GM12872 (cell line): Measurements from ENCODE around the gene CHCHD6.

Source experiments
- CTCF ChIP-seq: IDR thresholded peaks from 3 replicates; pipeline ENCODE4 v1.5.1; 2011; ENCODE audit warnings: low read depth, mild to moderate bottlenecking, low read length, moderate library complexity; ENCODE audit not compliant: insufficient read depth

Gene CHCHD6

DNA sequence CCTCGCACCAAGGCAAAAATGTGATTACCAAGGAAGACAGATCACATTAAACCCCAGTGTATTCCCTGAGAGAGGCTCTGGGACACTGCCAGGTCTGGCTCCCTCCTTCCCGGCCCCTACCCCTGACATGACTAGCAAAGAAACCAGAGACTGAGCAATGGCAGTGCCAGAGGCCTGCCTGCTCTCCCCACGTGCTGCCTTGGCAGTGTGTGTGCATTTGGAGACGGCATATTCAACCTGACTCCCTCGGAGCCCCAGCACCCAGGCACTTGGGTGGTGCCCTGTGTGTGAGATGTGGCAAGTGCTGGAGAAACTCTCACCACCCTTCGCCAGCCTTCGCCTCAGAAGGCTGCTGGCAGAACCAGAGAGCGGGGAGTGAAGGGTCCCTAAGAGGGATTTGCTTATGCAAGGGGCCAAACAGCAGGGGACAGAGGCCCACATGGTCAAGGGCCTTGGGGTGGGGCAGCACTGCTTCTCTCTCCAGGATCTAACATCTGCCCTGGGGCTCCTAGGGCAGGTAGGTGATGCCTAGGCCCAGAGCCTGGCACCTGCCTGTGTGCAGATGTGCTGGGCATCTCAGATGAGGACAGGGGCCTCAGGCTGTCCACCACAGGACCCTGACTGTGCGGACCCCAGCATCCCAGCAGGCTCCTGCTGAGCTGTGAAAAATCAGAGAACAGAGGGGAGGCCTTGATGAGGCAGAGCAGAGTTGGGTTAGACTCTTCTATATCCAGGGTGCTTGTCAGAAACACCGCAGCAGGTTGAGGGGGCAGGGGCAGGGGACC, 255.3 kb downstream of the CHCHD6 start:
- no peak for TF ChIP-seq CTCF

DNA sequence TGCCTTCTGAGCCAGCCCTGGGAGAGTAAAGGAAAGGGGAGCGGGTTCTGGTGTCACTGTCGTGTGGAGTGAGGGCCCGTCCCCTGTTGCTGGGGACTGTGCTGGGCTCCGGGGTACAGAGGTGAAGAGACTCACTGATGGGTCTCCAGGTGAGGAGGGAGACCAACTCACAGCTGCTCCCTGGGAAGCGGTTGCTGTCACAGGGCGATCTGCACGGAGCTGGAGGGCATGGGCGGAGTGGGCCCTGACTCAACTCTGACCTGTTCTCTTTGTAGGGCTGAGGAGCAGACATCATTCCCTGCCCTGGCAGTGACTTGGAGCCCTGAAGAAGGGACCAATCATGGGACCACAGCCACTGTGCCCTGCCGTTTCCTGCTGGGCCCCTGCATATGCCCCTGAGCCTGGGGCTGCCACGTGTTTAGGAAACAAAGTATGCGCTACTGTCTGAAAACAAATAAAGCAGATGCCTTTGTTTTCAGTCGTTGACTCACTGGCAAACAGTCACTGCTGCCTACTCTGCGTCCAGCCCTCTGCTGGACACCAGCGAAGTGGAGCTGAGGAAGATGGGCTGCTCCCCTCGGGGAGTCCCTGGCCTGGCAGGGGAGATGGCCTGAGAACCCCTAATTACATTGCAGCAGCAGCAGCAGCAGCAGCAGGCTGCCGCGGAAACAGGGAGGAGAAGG, 256.0 kb downstream of the CHCHD6 start:
- no peak for TF ChIP-seq CTCF

DNA sequence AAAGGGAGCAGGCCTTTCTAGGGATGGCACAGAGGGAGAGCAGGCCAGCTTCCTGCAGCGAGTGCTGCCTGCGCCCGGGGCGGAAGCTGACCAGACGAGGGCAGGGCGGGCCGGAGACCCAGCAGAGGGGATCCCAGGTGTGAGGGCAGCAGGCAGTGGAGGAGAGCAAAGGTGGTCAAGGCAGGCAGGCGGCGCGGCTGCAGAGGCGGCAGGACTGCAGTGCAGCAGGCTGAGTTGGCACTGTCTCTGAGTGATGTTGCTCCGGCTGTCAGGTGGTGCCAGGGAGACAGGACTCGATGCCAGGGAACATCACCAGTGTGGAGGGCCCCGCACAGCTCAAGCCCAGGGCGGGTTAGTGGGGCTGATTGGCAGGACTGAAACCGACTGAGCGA, 256.6 kb downstream of the CHCHD6 start:
- no peak for TF ChIP-seq CTCF

DNA sequence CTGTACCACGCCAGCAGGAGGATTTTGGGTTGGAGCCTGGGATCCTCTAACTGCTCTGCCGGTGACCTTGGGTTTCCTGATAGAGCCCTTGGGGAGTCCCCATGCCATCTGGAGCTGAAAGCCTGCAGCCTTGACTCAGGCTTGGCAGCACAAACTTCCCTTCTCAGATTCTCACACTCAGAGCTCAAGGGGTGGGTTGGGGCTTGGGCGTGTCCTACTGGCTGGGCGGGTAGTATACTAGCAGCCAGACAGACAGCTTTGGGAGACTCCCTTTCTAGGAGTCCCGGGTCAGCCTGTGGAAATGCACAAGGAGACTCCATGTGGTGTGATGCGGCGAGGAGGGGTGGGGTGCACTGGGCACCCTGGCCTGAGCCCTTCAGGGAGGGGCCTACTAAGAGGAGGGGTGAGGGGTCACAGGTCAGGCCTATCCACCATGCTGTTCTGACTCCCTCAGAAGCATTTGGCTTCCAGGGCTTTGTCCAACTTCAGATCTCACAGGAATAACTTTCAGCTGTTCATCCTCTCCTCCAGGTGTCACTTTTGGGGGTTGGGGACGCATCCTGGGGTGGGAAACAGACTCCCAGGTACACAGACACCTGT, 257.3 kb downstream of the CHCHD6 start:
- TF ChIP-seq CTCF: no peak

GRCh38 chr3:126961791-126962461, 257.9 kb downstream of the CHCHD6 start:
- no peak for TF ChIP-seq CTCF

GRCh38 chr3:126962756-126963155, 258.7 kb downstream of the CHCHD6 start:
- TF ChIP-seq CTCF: no peak
